Suprapubic skin (tissue), 4 donors: ENCODE data around the gene PRDX2.

Experiments
- EP300 ChIP-seq: sonication (generic); formaldehyde crosslinking; IDR thresholded peaks from one replicate; pipeline ENCODE4 v1.6.1; 2017; ENCODE audit warnings: antibody characterized with exemption
- POLR2A ChIP-seq, 2 donors: fragments of 450-650 bp; IDR thresholded peaks; one replicate each; pipeline ENCODE4 v1.6.1; 2017; ENCODE audit warnings: antibody characterized with exemption in 2 of 2, mild to moderate bottlenecking in 2 of 2, moderate library complexity in 2 of 2
- POLR2AphosphoS5 ChIP-seq, 3 donors: sonication (generic); formaldehyde crosslinking; IDR thresholded peaks; one replicate each; pipeline ENCODE4 v1.6.1; 2017; ENCODE audit warnings: antibody characterized with exemption in 3 of 3
- TF ChIP-seq, protein P1 (sequence below), 2 donors: fragments of 200-600 bp in 1 of 2; fragments of 450-650 bp in 1 of 2; sonication (generic) in 1 of 2; IDR thresholded peaks; one replicate each; pipeline ENCODE4 v1.5.1; 2016 to 2019; ENCODE audit warnings: antibody characterized with exemption in 2 of 2, mild to moderate bottlenecking in 1 of 2, moderate library complexity in 1 of 2

DNA sequence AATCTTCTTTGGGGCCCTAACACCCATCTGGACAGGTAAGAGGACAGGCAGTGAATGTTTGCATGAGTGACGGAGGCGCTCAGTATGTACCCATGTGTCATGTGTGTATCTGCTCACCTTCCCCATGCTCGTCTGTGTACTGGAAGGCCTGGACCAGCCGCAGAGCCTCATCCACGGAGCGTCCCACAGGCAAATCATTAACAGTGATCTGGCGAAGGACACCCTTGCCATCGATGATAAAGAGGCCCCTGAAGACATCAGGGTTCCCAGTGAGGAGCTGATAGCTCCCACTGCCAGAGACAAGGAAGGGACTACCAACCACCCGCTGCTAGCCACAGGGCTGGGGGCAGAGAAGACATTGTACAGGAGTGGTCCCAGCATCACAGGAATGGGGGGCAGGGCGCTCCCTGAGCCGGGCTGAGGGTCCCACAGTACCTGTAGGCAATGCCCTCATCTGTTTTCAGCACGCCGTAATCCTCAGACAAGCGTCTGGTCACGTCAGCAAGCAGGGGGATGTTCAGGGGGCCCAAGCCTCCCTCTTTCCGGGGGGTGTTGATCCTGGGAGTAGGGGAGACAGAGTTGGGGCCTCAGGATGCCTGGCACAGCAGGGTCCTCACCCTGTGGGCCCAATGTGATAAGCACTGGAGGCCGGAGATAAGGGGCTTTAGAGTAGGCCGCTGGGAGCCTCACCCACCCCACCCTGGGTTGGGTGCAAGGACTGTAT, 1.7 kb downstream of the PRDX2 start:
- TF ChIP-seq, protein P1, sequence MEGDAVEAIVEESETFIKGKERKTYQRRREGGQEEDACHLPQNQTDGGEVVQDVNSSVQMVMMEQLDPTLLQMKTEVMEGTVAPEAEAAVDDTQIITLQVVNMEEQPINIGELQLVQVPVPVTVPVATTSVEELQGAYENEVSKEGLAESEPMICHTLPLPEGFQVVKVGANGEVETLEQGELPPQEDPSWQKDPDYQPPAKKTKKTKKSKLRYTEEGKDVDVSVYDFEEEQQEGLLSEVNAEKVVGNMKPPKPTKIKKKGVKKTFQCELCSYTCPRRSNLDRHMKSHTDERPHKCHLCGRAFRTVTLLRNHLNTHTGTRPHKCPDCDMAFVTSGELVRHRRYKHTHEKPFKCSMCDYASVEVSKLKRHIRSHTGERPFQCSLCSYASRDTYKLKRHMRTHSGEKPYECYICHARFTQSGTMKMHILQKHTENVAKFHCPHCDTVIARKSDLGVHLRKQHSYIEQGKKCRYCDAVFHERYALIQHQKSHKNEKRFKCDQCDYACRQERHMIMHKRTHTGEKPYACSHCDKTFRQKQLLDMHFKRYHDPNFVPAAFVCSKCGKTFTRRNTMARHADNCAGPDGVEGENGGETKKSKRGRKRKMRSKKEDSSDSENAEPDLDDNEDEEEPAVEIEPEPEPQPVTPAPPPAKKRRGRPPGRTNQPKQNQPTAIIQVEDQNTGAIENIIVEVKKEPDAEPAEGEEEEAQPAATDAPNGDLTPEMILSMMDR (IDR thresholded peaks at IDR 0.05) = no peak
- TF ChIP-seq POLR2A (IDR thresholded peaks at IDR 0.05) = no peak
- TF ChIP-seq EP300 = no peak
- no peak for TF ChIP-seq POLR2AphosphoS5 (IDR thresholded peaks at IDR 0.05)
